ENCODE measurements around the gene C19orf73. TPM values are rescaled to one million over a fixed set of nuclear protein-coding genes. Genes with fewer than 3 reads are reported as not detected.
A peak's percentile ranks its signal among the peaks of the same experiment; 100 is the strongest.

Gene C19orf73
- total and polyA plus RNA-seq, 9 of the 15 experiments (the other 6 are each of a cell fraction or from before 2014, with no cell fraction given), result 0.08 to 7.4 (median 1.4) TPM

GRCh38 chr19:49151267-49152118, 32.5 kb upstream of the C19orf73 start (continued):
- TF ChIP-seq NONO (IDR thresholded peaks at IDR 0.05; ENCODE audit: low read depth in 2 of 2, low read length in 1 of 2) (no peak), C11orf30 (IDR thresholded peaks at IDR 0.05; ENCODE audit: low read depth) (no peak), MLLT1 (IDR thresholded peaks at IDR 0.05) (no peak), NR2C1 (IDR thresholded peaks at IDR 0.05) (no peak), NR2C1 (tag; IDR thresholded peaks at IDR 0.05) (no peak), ZBTB43 (CRISPR knock-in tag; IDR thresholded peaks at IDR 0.05) (no peak), SETDB1 (IDR thresholded peaks at IDR 0.05; ENCODE audit: low read length) (no peak), ETV1 (tag; conservative IDR thresholded peaks at IDR 0.05; ENCODE audit: low read depth) (no peak), DEAF1 (CRISPR knock-in tag; IDR thresholded peaks at IDR 0.05) (no peak), PHF20 (IDR thresholded peaks at IDR 0.05; ENCODE audit: partially characterized antibody) (peak; percentile 31), HMG20B (CRISPR knock-in tag; IDR thresholded peaks at IDR 0.05) (no peak), ETV5 (CRISPR knock-in tag; IDR thresholded peaks at IDR 0.05; ENCODE audit: low read depth) (no peak), CHAMP1 (IDR thresholded peaks at IDR 0.05) (no peak), CREB1 (IDR thresholded peaks at IDR 0.05) (peak; percentile 25; the same call in 1 of the 2 replicates), CREB1 (CRISPR knock-in tag; IDR thresholded peaks at IDR 0.05) (peak; percentile 46; the same call in 1 of the 2 replicates), ZNF212 (CRISPR knock-in tag; IDR thresholded peaks at IDR 0.05) (no peak), THAP7 (CRISPR knock-in tag; IDR thresholded peaks at IDR 0.05) (no peak), ZC3H8 (IDR thresholded peaks at IDR 0.05) (no peak), JUN (IDR thresholded peaks at IDR 0.05; ENCODE audit: borderline replicate concordance, low read depth, low read length) (peak; percentile 74; the same call in 1 of the 2 replicates), JUN (CRISPR knock-in tag; IDR thresholded peaks at IDR 0.05; ENCODE audit: borderline replicate concordance) (0 out of 2 replicates have a peak, but pooled peaks have one; percentile 14), CXXC5 (CRISPR knock-in tag; IDR thresholded peaks at IDR 0.05) (peak; percentile 35; the same call in 1 of the 2 replicates)

Data from K562 (cell line).